H1 (cell line): ENCODE measurements around the gene TBC1D3B.
"Not testable (repeated sequence)": the region's sequence is repeated elsewhere in the genome, so short reads cannot be mapped to it uniquely, and the experiment has no call there.

Experiments
- ATF3 ChIP-seq: IDR thresholded peaks from 2 replicates; pipeline ENCODE4 v1.6.1; 2011; ENCODE audit warnings: low read depth, mild to moderate bottlenecking, low read length; ENCODE audit not compliant: insufficient read depth
- CTCF ChIP-seq, 3 experiments: IDR thresholded peaks; 1 replicate in 2 of 3; 2 replicates in 1 of 3; pipeline versions ENCODE4 v1.5.1 to v1.6.1; 2011; ENCODE audit warnings: low read length in 3 of 3, mild to moderate bottlenecking in 3 of 3, inconsistent platforms in 2 of 3, low read depth in 1 of 3, moderate library complexity in 1 of 3; ENCODE audit not compliant: insufficient read depth in 1 of 3; ENCODE audit errors: control extremely low read depth in 1 of 3
- EGR1 ChIP-seq: IDR thresholded peaks from 2 replicates; pipeline ENCODE4 v1.6.1; 2011; ENCODE audit warnings: low read depth, low read length, borderline replicate concordance
- EP300 ChIP-seq, 2 experiments: IDR thresholded peaks; 1 replicate in 1 of 2; 2 replicates in 1 of 2; pipeline ENCODE4 v1.6.1; 2011 to 2012; ENCODE audit warnings: low read depth in 2 of 2, low read length in 2 of 2, mild to moderate bottlenecking in 2 of 2, borderline replicate concordance in 1 of 2, inconsistent platforms in 1 of 2, moderate library complexity in 1 of 2
- EZH2 ChIP-seq: fragments of 200-600 bp; sonication (generic); IDR thresholded peaks from 2 replicates; pipeline ENCODE4 v1.7.1; 2012; ENCODE audit warnings: low read depth, mild to moderate bottlenecking, moderate library complexity, low read length, inconsistent platforms; ENCODE audit not compliant: severe bottlenecking
- JUN ChIP-seq: IDR thresholded peaks from 2 replicates; pipeline ENCODE4 v1.6.1; 2011; ENCODE audit warnings: low read depth, mild to moderate bottlenecking, improper control_type of control experiment, low read length
- MAX ChIP-seq: IDR thresholded peaks from 2 replicates; pipeline ENCODE4 v1.6.1; 2012; ENCODE audit warnings: inconsistent platforms
- POLR2A ChIP-seq, 2 experiments: IDR thresholded peaks; 1 replicate in 1 of 2; 2 replicates in 1 of 2; pipeline ENCODE4 v1.6.1; 2011; ENCODE audit warnings: low read depth in 2 of 2, low read length in 2 of 2, mild to moderate bottlenecking in 2 of 2; ENCODE audit errors: control extremely low read depth in 1 of 2
- POLR2AphosphoS5 ChIP-seq: IDR thresholded peaks from 2 replicates; pipeline ENCODE4 v1.6.1; 2011; ENCODE audit warnings: low read depth, low read length
- RFX5 ChIP-seq: IDR thresholded peaks from 2 replicates; pipeline ENCODE4 v1.6.1; 2011; ENCODE audit warnings: low read depth, low read length, improper control_type of control experiment, borderline replicate concordance
- SIRT6 ChIP-seq: IDR thresholded peaks from one replicate; pipeline ENCODE4 v1.7.1; 2012; ENCODE audit warnings: low read length, inconsistent platforms
- SP2 ChIP-seq: IDR thresholded peaks from 2 replicates; pipeline ENCODE4 v1.6.1; 2012; ENCODE audit warnings: mild to moderate bottlenecking, low read length, inconsistent platforms
- TEAD4 ChIP-seq: IDR thresholded peaks from 2 replicates; pipeline ENCODE4 v1.6.1; 2012; ENCODE audit warnings: low read depth, low read length, inconsistent platforms, mixed read lengths

- TF ChIP-seq ATF3; EZH2; POLR2AphosphoS5; CTCF (IDR thresholded peaks at IDR 0.05; ENCODE audit: control extremely low read depth in 1 of 3, insufficient read depth in 1 of 3, low read depth in 1 of 3, low read length in 3 of 3); EP300 (IDR thresholded peaks at IDR 0.05; ENCODE audit: borderline replicate concordance in 1 of 2, low read depth in 2 of 2, low read length in 2 of 2); TEAD4; RFX5; POLR2A (IDR thresholded peaks at IDR 0.05; ENCODE audit: control extremely low read depth in 1 of 2, low read depth in 2 of 2, low read length in 2 of 2); EGR1; SIRT6; MAX; JUN; SP2: not testable (repeated sequence)
Observed at GRCh38 chr17:36168836-36169235, 7.6 kb downstream of the TBC1D3B start.
